Testis (tissue), 3 donors: ENCODE data around the gene TMEM116. TPM values are rescaled to one million over a fixed set of nuclear protein-coding genes. Genes with fewer than 3 reads are reported as not detected.
"Not testable (repeated sequence)": the region's sequence is repeated elsewhere in the genome, so short reads cannot be mapped to it uniquely, and the experiment has no call there.

Experiments used
- DNase-seq: peaks from one replicate; pipeline ENCODE4 v3.0.0-alpha.2; 2019
- H3K27ac ChIP-seq, 2 donors: fragments of 200-600 bp; sonication (generic); one replicate each; pipeline ENCODE4 v1.5.1; 2019
- H3K27me3 ChIP-seq: fragments of 200-600 bp; sonication (generic); one replicate; pipeline ENCODE4 v1.5.1; 2019
- H3K36me3 ChIP-seq: fragments of 200-600 bp; sonication (generic); one replicate; pipeline ENCODE4 v1.5.1; 2017; ENCODE audit warnings: low read depth; ENCODE audit errors: missing control alignments
- H3K4me1 ChIP-seq: fragments of 200-600 bp; sonication (generic); one replicate; pipeline ENCODE4 v1.5.1; 2019
- H3K4me3 ChIP-seq, 2 donors: fragments of 200-600 bp; sonication (generic); one replicate each; pipeline ENCODE4 v1.5.1; 2017 to 2019
- H3K9me3 ChIP-seq: fragments of 200-600 bp; sonication (generic); one replicate; pipeline ENCODE4 v1.5.1; 2017
- CTCF ChIP-seq, 3 experiments: fragments of 450-650 bp in 2 of 3; fragments of 200-600 bp in 1 of 3; sonication (generic) in 1 of 3; IDR thresholded peaks; one replicate each; pipeline ENCODE4 v1.5.1; 2016 to 2019; ENCODE audit warnings: antibody characterized with exemption in 3 of 3, mild to moderate bottlenecking in 2 of 3, moderate library complexity in 1 of 3
- POLR2A ChIP-seq: fragments of 450-650 bp; IDR thresholded peaks from one replicate; pipeline ENCODE4 v1.6.1; 2017; ENCODE audit warnings: antibody characterized with exemption, mild to moderate bottlenecking, moderate library complexity
- WGBS, 2 donors: methylation state at CpG; one replicate each; pipeline ENCODE4 v1.1.5; 2018; 5-methylcytosine and 5-hydroxymethylcytosine counted together
- intact Hi-C: fragments of 100-400 bp; cut with DNase I; formaldehyde crosslinking; loops from one replicate; pipeline ENCODE4 v1.15.1; 2023; ENCODE audit warnings: low total_unique reads
- polyA plus RNA-seq: library from polyadenylated mRNA; stranded (reverse); fragments of 350-450 nt; fragmentation: Illumina TruSeq; extraction: RNeasy Lipid Tissue Mini Kit (QIAGEN cat#74804); gene quantifications from one replicate; pipeline ENCODE4 v1.2.3, GENCODE V29; 2014; ENCODE audit warnings: low read depth, low replicate concordance; ENCODE audit not compliant: insufficient read depth
- total RNA-seq, 2 donors: library from RNA; depleted of rRNA; stranded (reverse); fragments of >200 nt; gene quantifications; one replicate each; pipeline ENCODE4 v1.2.3, GENCODE V29; 2016

The TMEM116 gene
- total and polyA plus RNA-seq, 3 donors from 2014 or later = 38.5 to 106 (median 48.0) TPM

- intact Hi-C loops = no loop called here
- Histone ChIP-seq H3K27ac (no peak overlapping the region), H3K4me3 (no peak overlapping the region), H3K27me3 (no peaks in the 10 kb centered on the region), H3K9me3 (no peaks in the 10 kb centered on the region), H3K4me1 (no peaks in the 10 kb centered on the region), H3K36me3 (no peaks in the 10 kb centered on the region)
- DNase-seq = no peak
- WGBS, 2 donors = 79 to 100% methylated on average over 1 of the region's 1 CpG
- TF ChIP-seq POLR2A = no peak
- no peak for TF ChIP-seq CTCF (IDR thresholded peaks at IDR 0.05)
These were observed 48.0 kb downstream of the TMEM116 start for GRCh38 chr12:111964935-111965334.

GRCh38 chr12:111959518-111959917 lies 53.4 kb downstream of the TMEM116 start:
- WGBS, 2 donors = 93 to 100% methylated on average over 2 of the region's 2 CpGs
- DNase-seq, H3K27ac ChIP-seq, intact Hi-C loops, H3K27me3 ChIP-seq, H3K4me3 ChIP-seq, H3K9me3 ChIP-seq, H3K36me3 ChIP-seq, H3K4me1 ChIP-seq: not testable (repeated sequence)

GRCh38 chr12:111957224-111957623 lies 55.7 kb downstream of the TMEM116 start:
- H3K4me1 ChIP-seq, DNase-seq, H3K9me3 ChIP-seq, H3K27ac ChIP-seq, H3K27me3 ChIP-seq, intact Hi-C loops, H3K4me3 ChIP-seq, H3K36me3 ChIP-seq: not testable (repeated sequence)
- 80 to 88% methylated on average over 7 to 13 of the region's 31 CpGs for WGBS, 2 donors

- no peak overlapping the region for H3K4me3 ChIP-seq
- WGBS, 2 donors = 91 to 93% methylated on average over 5 of the region's 5 CpGs
- no peaks in the 10 kb centered on the region for H3K4me1 ChIP-seq
- no peak for DNase-seq
- intact Hi-C loops = no loop called here
- H3K9me3 ChIP-seq = no peaks in the 10 kb centered on the region
- no peaks in the 10 kb centered on the region for H3K27me3 ChIP-seq
- no peak overlapping the region for H3K27ac ChIP-seq
- no peak for TF ChIP-seq POLR2A
- no peak for TF ChIP-seq CTCF (IDR thresholded peaks at IDR 0.05)
- H3K36me3 ChIP-seq = no peaks in the 10 kb centered on the region
These were observed 58.0 kb downstream of the TMEM116 start for GRCh38 chr12:111954969-111955368.

GRCh38 chr12:111953455-111953854 lies 59.5 kb downstream of the TMEM116 start:
- intact Hi-C loops = no loop called here
- no peak for DNase-seq
- WGBS, 2 donors = 61 to 62% methylated on average over 4 of the region's 4 CpGs

GRCh38 chr12:111952084-111952787 lies 60.7 kb downstream of the TMEM116 start:
- WGBS, 2 donors = 96% methylated on average over 4 of the region's 4 CpGs
- H3K27ac ChIP-seq, H3K4me1 ChIP-seq, intact Hi-C loops, H3K27me3 ChIP-seq, H3K9me3 ChIP-seq, H3K4me3 ChIP-seq, H3K36me3 ChIP-seq, DNase-seq: not testable (repeated sequence)

More at GRCh38 chr12:111953455-111953854, 59.5 kb downstream of the TMEM116 start:
- H3K27me3 ChIP-seq = no peaks in the 10 kb centered on the region
- H3K36me3 ChIP-seq = no peaks in the 10 kb centered on the region
- H3K27ac ChIP-seq = no peak overlapping the region
- H3K9me3 ChIP-seq = no peaks in the 10 kb centered on the region
- no peaks in the 10 kb centered on the region for H3K4me1 ChIP-seq
- TF ChIP-seq CTCF (IDR thresholded peaks at IDR 0.05) = no peak
- TF ChIP-seq POLR2A = no peak
- no peak overlapping the region for H3K4me3 ChIP-seq

- intact Hi-C loops, H3K4me3 ChIP-seq, H3K4me1 ChIP-seq, H3K9me3 ChIP-seq, H3K36me3 ChIP-seq, H3K27ac ChIP-seq, DNase-seq, H3K27me3 ChIP-seq: not testable (repeated sequence)
- 79 to 92% methylated on average over 3 of the region's 3 CpGs for WGBS, 2 donors
These were observed 61.8 kb downstream of the TMEM116 start for GRCh38 chr12:111950961-111951676.
